Fibroblast of lung (primary cell): ENCODE data around the gene COL18A1. TPM values are rescaled to one million over a fixed set of nuclear protein-coding genes. Genes with fewer than 3 reads are reported as not detected.
A peak's percentile ranks its signal among the peaks of the same experiment; 100 is the strongest.

Experiments used
- DNase-seq, 2 donors: peaks; one replicate each; pipeline versions ENCODE4 v3.0.0 to v3.0.0-alpha.2; 2010; ENCODE audit warnings: low read depth in 2 of 2
- H2AFZ ChIP-seq: 2 replicates; pipeline ENCODE4 v1.5.1; 2012; ENCODE audit warnings: low read length, control low read depth, inconsistent platforms
- H3K27ac ChIP-seq: 2 replicates; pipeline ENCODE4 v1.5.1; 2011; ENCODE audit warnings: low read length, control low read depth; ENCODE audit not compliant: insufficient read depth
- H3K27me3 ChIP-seq: 2 replicates; pipeline ENCODE4 v1.5.1; 2011; ENCODE audit warnings: mild to moderate bottlenecking, low read length; ENCODE audit not compliant: control insufficient read depth, insufficient read depth
- H3K36me3 ChIP-seq: 2 replicates; pipeline ENCODE4 v1.5.1; 2011; ENCODE audit warnings: low read length; ENCODE audit not compliant: control insufficient read depth, insufficient read depth
- H3K4me1 ChIP-seq: 2 replicates; pipeline ENCODE4 v1.5.1; 2011; ENCODE audit warnings: low read length; ENCODE audit not compliant: control insufficient read depth, insufficient read depth; ENCODE audit errors: extremely low read depth
- H3K4me2 ChIP-seq: 2 replicates; pipeline ENCODE4 v1.5.1; 2011; ENCODE audit warnings: low read length, control low read depth; ENCODE audit not compliant: insufficient read depth; ENCODE audit errors: extremely low read depth
- H3K4me3 ChIP-seq, 4 experiments: fragments of 200-600 bp in 1 of 4; sonication (generic) in 1 of 4; replicated peaks in 1 of 4; 2 replicates each; pipeline ENCODE4 v1.5.1; 2011 to 2016; ENCODE audit warnings: low read length in 4 of 4, low read depth in 3 of 4, mild to moderate bottlenecking in 3 of 4, control low read depth in 2 of 4, inconsistent platforms in 1 of 4, mixed read lengths in 1 of 4; ENCODE audit not compliant: insufficient read depth in 1 of 4; ENCODE audit errors: control extremely low read depth in 1 of 4
- H3K79me2 ChIP-seq: 2 replicates; pipeline ENCODE4 v1.5.1; 2012; ENCODE audit warnings: mild to moderate bottlenecking, low read length, inconsistent platforms; ENCODE audit not compliant: control insufficient read depth, insufficient read depth
- H3K9ac ChIP-seq: 2 replicates; pipeline ENCODE4 v1.5.1; 2011; ENCODE audit warnings: mild to moderate bottlenecking, low read length, control low read depth; ENCODE audit not compliant: insufficient read depth
- H3K9me3 ChIP-seq: 2 replicates; pipeline ENCODE4 v1.5.1; 2012; ENCODE audit warnings: low read depth, low read length; ENCODE audit not compliant: control insufficient read depth, insufficient read depth
- H4K20me1 ChIP-seq: 2 replicates; pipeline ENCODE4 v1.5.1; 2011; ENCODE audit warnings: low read length; ENCODE audit not compliant: control insufficient read depth, insufficient read depth; ENCODE audit errors: extremely low read depth
- EZH2 ChIP-seq: IDR thresholded peaks from 2 replicates; pipeline ENCODE4 v1.5.1; 2012; ENCODE audit warnings: low read length, control low read depth, mild to moderate bottlenecking; ENCODE audit errors: missing control alignments
- polyA plus RNA-seq, 2 donors: library from polyadenylated mRNA; depleted of rRNA in 1 of 2; stranded (reverse) in 1 of 2; unstranded in 1 of 2; fragments of >200 nt; gene quantifications; 2 replicates each; pipeline ENCODE4 v1.2.1, GENCODE V29; 2011 to 2012; ENCODE audit warnings: missing spikeins in 1 of 2
- total RNA-seq: library from RNA; depleted of rRNA; stranded (reverse); fragments of >200 nt; gene quantifications from 2 replicates; pipeline ENCODE4 v1.2.1, GENCODE V29; 2014
- TF ChIP-seq, protein P1 (sequence below), 2 donors: IDR thresholded peaks in 1 of 2; conservative IDR thresholded peaks in 1 of 2; 1 replicate in 1 of 2; 2 replicates in 1 of 2; pipeline ENCODE4 v1.5.1; 2011 to 2012; ENCODE audit warnings: low read length in 2 of 2, control low read depth in 1 of 2, inconsistent platforms in 1 of 2, low read depth in 1 of 2, mild to moderate bottlenecking in 1 of 2

The COL18A1 gene
- total and polyA plus RNA-seq, 2 donors (not counting 1 experiment from before 2014, with no cell fraction given) = 24.3 to 38.8 TPM

DNA sequence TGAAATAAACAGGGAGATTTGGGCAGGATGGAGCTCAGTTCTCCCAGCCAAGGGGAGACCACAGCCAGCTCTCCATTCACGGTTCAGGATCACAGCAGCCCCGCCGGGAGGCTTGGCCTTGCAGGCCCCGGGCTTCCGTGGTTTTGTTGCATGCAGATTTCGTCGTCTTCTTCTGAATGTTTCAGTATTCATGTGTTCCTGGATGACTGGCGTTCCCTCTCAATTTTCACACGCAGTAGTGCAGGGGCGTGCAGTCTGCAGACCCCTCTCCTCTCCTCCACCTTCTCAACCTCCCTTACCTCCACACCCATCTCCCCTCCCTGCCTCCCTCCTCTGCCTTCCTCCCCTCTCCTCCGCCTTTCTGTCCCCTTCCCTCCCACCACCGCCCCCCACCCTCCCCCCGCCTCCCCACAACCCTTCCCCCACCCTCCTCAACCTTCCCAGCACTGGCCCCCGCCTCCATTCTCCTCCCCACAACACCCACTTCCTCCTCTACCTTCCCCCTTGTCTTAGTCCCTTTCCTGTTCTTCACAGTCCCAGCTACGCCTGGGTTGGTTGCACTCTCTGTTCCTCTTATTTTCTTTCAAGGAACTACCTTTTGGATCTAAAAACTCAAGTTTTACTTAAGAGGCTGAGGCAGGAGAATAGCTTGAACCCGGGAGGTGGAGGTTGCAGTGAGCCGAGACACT, 145.7 kb downstream of the COL18A1 start:
- DNase-seq = peak in 1 of 2 donors; percentile 31
- no peak overlapping the region for H3K9ac ChIP-seq

DNA sequence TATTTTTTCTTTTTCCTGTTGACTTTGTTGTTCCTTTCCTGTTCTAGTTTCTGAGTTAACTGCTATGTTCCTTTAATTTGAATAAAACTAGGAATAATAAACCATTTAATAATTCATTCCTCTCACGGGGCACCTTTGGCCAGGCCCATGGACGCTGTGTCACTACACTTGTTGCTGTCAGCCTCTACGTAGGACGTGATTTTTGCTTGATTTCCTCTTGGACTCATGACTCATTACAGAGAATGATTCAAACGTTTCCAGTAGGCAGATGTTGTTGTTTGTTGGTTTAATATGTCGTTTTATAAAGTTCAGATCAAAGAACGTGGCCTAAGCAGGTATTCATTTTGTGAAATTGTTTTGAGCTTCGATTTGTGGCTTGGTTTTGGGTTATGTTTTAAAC, 146.4 kb downstream of the COL18A1 start:
- H3K4me3 ChIP-seq = no peak overlapping the region
- TF ChIP-seq EZH2 = no peak
- TF ChIP-seq, protein P1, sequence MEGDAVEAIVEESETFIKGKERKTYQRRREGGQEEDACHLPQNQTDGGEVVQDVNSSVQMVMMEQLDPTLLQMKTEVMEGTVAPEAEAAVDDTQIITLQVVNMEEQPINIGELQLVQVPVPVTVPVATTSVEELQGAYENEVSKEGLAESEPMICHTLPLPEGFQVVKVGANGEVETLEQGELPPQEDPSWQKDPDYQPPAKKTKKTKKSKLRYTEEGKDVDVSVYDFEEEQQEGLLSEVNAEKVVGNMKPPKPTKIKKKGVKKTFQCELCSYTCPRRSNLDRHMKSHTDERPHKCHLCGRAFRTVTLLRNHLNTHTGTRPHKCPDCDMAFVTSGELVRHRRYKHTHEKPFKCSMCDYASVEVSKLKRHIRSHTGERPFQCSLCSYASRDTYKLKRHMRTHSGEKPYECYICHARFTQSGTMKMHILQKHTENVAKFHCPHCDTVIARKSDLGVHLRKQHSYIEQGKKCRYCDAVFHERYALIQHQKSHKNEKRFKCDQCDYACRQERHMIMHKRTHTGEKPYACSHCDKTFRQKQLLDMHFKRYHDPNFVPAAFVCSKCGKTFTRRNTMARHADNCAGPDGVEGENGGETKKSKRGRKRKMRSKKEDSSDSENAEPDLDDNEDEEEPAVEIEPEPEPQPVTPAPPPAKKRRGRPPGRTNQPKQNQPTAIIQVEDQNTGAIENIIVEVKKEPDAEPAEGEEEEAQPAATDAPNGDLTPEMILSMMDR (conservative IDR thresholded peaks at IDR 0.05 in 1 of 2, IDR thresholded peaks at IDR 0.05 in 1 of 2; ENCODE audit: low read depth in 1 of 2, low read length in 2 of 2) = no peak
- no peaks in the 10 kb centered on the region for H4K20me1 ChIP-seq
- H3K4me1 ChIP-seq = no peaks in the 10 kb centered on the region
- no peak overlapping the region for H3K9ac ChIP-seq
- peak; percentile 81 to 82 for DNase-seq
- H3K4me2 ChIP-seq = no peak overlapping the region
- no peaks in the 10 kb centered on the region for H3K9me3 ChIP-seq
- no peaks in the 10 kb centered on the region for H3K79me2 ChIP-seq
- peaks cover 3% of the 10 kb centered on the region for H3K27me3 ChIP-seq
- H3K27ac ChIP-seq = no peak overlapping the region
- no peak overlapping the region for H2AFZ ChIP-seq
- no peaks in the 10 kb centered on the region for H3K36me3 ChIP-seq

More for the DNA sequence above, 145.7 kb downstream of the COL18A1 start:
- Histone ChIP-seq H3K79me2 (no peaks in the 10 kb centered on the region), H3K4me3 (no peak overlapping the region), H3K27ac (no peak overlapping the region), H3K36me3 (no peaks in the 10 kb centered on the region), H3K9me3 (no peaks in the 10 kb centered on the region), H2AFZ (no peak overlapping the region), H3K4me1 (no peaks in the 10 kb centered on the region), H3K4me2 (no peak overlapping the region), H4K20me1 (no peaks in the 10 kb centered on the region), H3K27me3 (peaks cover 3% of the 10 kb centered on the region)
- TF ChIP-seq EZH2 = no peak
- TF ChIP-seq, protein P1 (conservative IDR thresholded peaks at IDR 0.05 in 1 of 2, IDR thresholded peaks at IDR 0.05 in 1 of 2; ENCODE audit: low read depth in 1 of 2, low read length in 2 of 2) = no peak

DNA sequence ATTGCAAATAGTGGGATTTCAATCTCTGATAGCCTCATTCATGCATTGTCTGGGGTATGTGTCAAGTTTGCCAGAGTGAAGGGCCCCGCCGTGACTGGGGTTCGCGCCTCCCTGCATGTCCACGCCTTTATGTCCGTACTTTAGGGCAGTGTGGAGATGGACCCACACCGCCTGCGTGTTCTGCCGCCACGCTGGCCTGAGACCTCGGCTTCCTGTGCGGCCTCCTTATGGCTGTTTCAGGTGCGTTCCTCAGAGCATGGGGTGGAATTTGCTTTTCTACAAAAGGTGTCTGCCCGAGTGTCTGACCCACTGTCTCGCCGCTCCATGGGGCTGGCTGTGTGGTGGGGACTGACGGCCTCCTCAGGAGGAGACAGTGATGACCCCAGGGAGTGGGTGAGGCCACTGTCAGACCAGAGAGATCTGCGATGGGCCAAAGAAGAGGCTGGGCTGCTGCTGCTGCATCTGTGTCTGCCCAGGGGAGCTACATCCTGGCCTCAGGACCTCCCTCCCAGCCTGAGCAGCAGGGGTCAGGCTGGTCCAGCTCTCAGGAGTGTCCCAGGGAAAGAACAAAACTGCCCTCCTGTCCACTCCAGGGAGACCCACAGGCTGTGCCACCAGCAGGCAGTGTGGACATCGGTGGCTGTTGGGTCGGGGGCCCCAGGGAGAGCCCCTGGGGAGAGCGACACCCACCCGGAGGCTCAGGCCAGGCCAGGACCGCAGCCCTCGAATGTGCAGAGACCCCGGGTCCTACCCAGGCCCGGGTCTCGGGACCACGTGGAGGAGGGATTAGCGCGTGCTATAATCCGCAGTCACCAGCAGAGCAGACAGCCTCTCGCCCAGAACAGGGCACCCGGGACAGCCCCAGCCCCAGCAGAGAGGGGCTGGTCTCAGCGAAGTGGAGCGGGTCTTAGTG, 147.1 kb downstream of the COL18A1 start:
- H3K9ac ChIP-seq = no peak overlapping the region
- H3K4me3 ChIP-seq = no peak overlapping the region
- no peaks in the 10 kb centered on the region for H3K4me1 ChIP-seq
- H3K79me2 ChIP-seq = no peaks in the 10 kb centered on the region
- H3K4me2 ChIP-seq = no peak overlapping the region
- DNase-seq = no peak
- H3K9me3 ChIP-seq = no peaks in the 10 kb centered on the region
- H3K27me3 ChIP-seq = peaks cover 3% of the 10 kb centered on the region
- TF ChIP-seq, protein P1 (conservative IDR thresholded peaks at IDR 0.05 in 1 of 2, IDR thresholded peaks at IDR 0.05 in 1 of 2; ENCODE audit: low read depth in 1 of 2, low read length in 2 of 2) = no peak
- no peak for TF ChIP-seq EZH2
- H4K20me1 ChIP-seq = no peaks in the 10 kb centered on the region
- no peak overlapping the region for H3K27ac ChIP-seq
- no peak overlapping the region for H2AFZ ChIP-seq
- H3K36me3 ChIP-seq = no peaks in the 10 kb centered on the region
